Body of pancreas (tissue), 4 donors: Measurements from ENCODE around the gene CCND1. TPM values are rescaled to one million over a fixed set of nuclear protein-coding genes. Genes with fewer than 3 reads are reported as not detected.

Source experiments
- ATAC-seq: fragments of 150-250 bp; one replicate; pipeline ENCODE4 v1.9.1; 2016
- DNase-seq, 4 donors: peaks; one replicate each; pipeline ENCODE4 v3.0.0-alpha.2; 2019
- H3K27ac ChIP-seq, 4 donors: fragments of 200-600 bp; sonication (generic); 1 replicate in 3 of 4; 2 replicates in 1 of 4; pipeline versions ENCODE4 v1.5.1 to v1.6.1; 2016 to 2019; ENCODE audit warnings: mild to moderate bottlenecking in 1 of 4, mixed read lengths in 1 of 4, moderate library complexity in 1 of 4
- H3K27me3 ChIP-seq, 2 donors: fragments of 200-600 bp; sonication (generic); one replicate each; pipeline ENCODE4 v1.6.0; 2016; ENCODE audit warnings: mild to moderate bottlenecking in 1 of 2
- H3K36me3 ChIP-seq, 2 donors: fragments of 200-600 bp; sonication (generic); replicated peaks in 1 of 2; 2 replicates each; pipeline ENCODE4 v1.5.1; 2016; ENCODE audit warnings: low read depth in 2 of 2; ENCODE audit not compliant: insufficient read depth in 1 of 2
- H3K4me1 ChIP-seq: fragments of 200-600 bp; sonication (generic); one replicate; pipeline ENCODE4 v1.6.0; 2016
- H3K4me3 ChIP-seq, 2 donors: fragments of 200-600 bp; sonication (generic); 1 replicate in 1 of 2; 2 replicates in 1 of 2; pipeline ENCODE4 v1.5.1; 2016 to 2019
- H3K9me3 ChIP-seq, 3 donors: fragments of 200-600 bp; sonication (generic); 1 replicate in 2 of 3; 2 replicates in 1 of 3; pipeline ENCODE4 v1.5.1; 2016
- CTCF ChIP-seq, 7 experiments: fragments of 450-650 bp in 4 of 7; fragments of 200-600 bp in 3 of 7; sonication (generic) in 3 of 7; IDR thresholded peaks; one replicate each; pipeline ENCODE4 v1.5.1; 2016 to 2019; ENCODE audit warnings: antibody characterized with exemption in 7 of 7
- POLR2A ChIP-seq, 3 donors: fragments of 450-650 bp; IDR thresholded peaks; one replicate each; pipeline ENCODE4 v1.6.1; 2016; ENCODE audit warnings: antibody characterized with exemption in 3 of 3, mild to moderate bottlenecking in 2 of 3
- WGBS, 2 donors: methylation state at CpG; one replicate each; pipeline ENCODE4 v1.1.5; 2017; 5-methylcytosine and 5-hydroxymethylcytosine counted together
- intact Hi-C: fragments of 100-400 bp; cut with DNase I; formaldehyde crosslinking; loops from one replicate; pipeline ENCODE4 v1.15.1; 2023
- total RNA-seq, 2 donors: library from RNA; depleted of rRNA; stranded (reverse); fragments of >200 nt; gene quantifications; one replicate each; pipeline ENCODE4 v1.1.0, GENCODE V29; 2016

The CCND1 gene
- total RNA-seq, 2 donors from 2014 or later: 90.3 to 201 TPM

GRCh38 chr11:69601011-69601975 is 39.7 kb upstream of the CCND1 start:
- ATAC-seq: no peak

DNA sequence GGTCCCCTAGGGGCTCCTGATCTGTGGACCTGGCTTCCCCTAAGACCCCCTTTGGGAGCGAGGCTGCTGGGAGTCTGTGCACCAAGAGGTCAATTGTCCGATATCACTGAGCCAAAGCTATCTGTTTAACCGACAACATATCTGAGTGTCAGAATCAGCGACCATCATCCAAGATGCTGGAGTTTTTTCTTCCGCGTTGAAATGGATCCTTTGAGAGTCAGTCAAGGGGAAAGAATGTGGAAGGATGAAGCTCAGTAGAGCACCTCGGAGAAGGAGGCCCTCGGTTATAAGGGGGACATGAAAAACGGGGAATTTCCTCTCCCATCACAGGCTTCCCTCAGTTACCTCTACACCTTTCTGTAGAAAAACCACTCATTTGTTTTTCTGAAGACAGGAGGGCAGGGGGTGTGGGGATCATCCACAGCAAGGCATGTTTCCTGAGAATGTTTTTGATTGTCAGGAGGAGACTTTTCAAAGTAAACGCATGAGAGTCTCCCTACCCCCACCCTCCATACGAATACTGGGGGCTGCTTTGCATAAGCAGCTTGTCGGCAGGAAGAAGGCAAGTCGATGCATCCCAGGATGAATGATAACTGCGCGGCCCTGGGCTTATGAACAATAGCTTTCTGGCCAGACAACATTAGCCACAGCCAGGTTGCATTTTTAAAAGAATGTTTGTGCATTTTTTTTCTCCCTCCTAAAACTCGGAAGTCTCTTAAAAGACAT is 37.7 kb upstream of the CCND1 start:
- intact Hi-C loops: no loop called here
- H3K4me1 ChIP-seq: no peaks in the 10 kb centered on the region
- no peaks in the 10 kb centered on the region for H3K9me3 ChIP-seq
- H3K4me3 ChIP-seq: no peak overlapping the region
- no peaks in the 10 kb centered on the region for H3K36me3 ChIP-seq
- DNase-seq: no peak
- WGBS, 2 donors: 43 to 50% methylated on average over 16 of the region's 16 CpGs
- no peak overlapping the region for H3K27ac ChIP-seq
- no peak for TF ChIP-seq CTCF (IDR thresholded peaks at IDR 0.05)
- no peak for TF ChIP-seq POLR2A (IDR thresholded peaks at IDR 0.05)
- H3K27me3 ChIP-seq: no peaks in the 10 kb centered on the region
- ATAC-seq: no peak

More at GRCh38 chr11:69601011-69601975, 39.7 kb upstream of the CCND1 start:
- no peaks in the 10 kb centered on the region for H3K36me3 ChIP-seq
- no peak overlapping the region for H3K27ac ChIP-seq
- intact Hi-C loops: no loop called here
- no peak for DNase-seq
- 77 to 83% methylated on average over 12 of the region's 12 CpGs for WGBS, 2 donors
- no peaks in the 10 kb centered on the region for H3K4me1 ChIP-seq
- H3K4me3 ChIP-seq: no peak overlapping the region
- H3K9me3 ChIP-seq: no peaks in the 10 kb centered on the region
- no peaks in the 10 kb centered on the region for H3K27me3 ChIP-seq
- TF ChIP-seq POLR2A (IDR thresholded peaks at IDR 0.05) (no peak), CTCF (IDR thresholded peaks at IDR 0.05) (no peak)

DNA sequence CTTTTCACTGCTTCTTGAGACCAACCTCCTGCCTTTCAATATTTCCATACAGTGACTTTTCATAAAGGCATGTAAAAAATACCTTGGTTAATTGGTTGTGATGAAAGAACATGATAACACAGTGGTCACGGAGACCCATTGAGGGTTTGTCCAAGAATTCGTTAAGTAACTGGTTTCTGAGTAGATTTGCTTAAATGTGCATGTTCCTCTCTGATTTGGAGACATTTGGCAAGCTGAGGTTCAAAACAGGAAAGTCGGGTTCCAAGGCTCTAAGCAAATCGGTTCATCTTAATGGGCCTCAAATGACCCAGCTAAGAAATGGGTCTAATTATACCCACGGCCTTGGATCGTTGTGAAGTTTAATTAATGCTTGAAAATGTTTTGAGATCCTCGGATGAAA is 36.9 kb upstream of the CCND1 start:
- Histone ChIP-seq H3K4me1 (no peaks in the 10 kb centered on the region), H3K4me3 (no peak overlapping the region), H3K9me3 (no peaks in the 10 kb centered on the region), H3K36me3 (no peaks in the 10 kb centered on the region), H3K27ac (no peak overlapping the region), H3K27me3 (no peaks in the 10 kb centered on the region)
- WGBS, 2 donors: 50 to 59% methylated on average over 7 of the region's 7 CpGs
- no peak for DNase-seq
- no peak for ATAC-seq
- TF ChIP-seq POLR2A (IDR thresholded peaks at IDR 0.05) (no peak), CTCF (IDR thresholded peaks at IDR 0.05) (no peak)
- intact Hi-C loops: no loop called here

- ATAC-seq: no peak
- TF ChIP-seq CTCF (IDR thresholded peaks at IDR 0.05) (no peak), POLR2A (IDR thresholded peaks at IDR 0.05) (no peak)
- 62 to 64% methylated on average over 18 of the region's 18 CpGs for WGBS, 2 donors
- Histone ChIP-seq H3K9me3 (peaks cover 0 to 6% (median 0%) of the 10 kb centered on the region in 3 donors), H3K4me1 (no peaks in the 10 kb centered on the region), H3K36me3 (no peaks in the 10 kb centered on the region), H3K4me3 (no peak overlapping the region), H3K27me3 (no peaks in the 10 kb centered on the region), H3K27ac (no peak overlapping the region)
- no peak for DNase-seq
- intact Hi-C loops: no loop called here
Measured at GRCh38 chr11:69605737-69606526, 35.0 kb upstream of the CCND1 start.
